Aorta (tissue), 5 donors: ENCODE results near the gene LRRC15. TPM values are rescaled to one million over a fixed set of nuclear protein-coding genes. Genes with fewer than 3 reads are reported as not detected.

Experiments used
- ATAC-seq: fragments of 200-7000 bp; cut with Tn5 transposase; one replicate; pipeline ENCODE4 v1.9.1; 2022; ENCODE audit warnings: moderate library complexity; ENCODE audit not compliant: low FRiP score
- DNase-seq, 2 donors: peaks; one replicate each; pipeline ENCODE4 v3.0.0-alpha.2; 2020
- H3K27ac ChIP-seq, 2 donors: one replicate each; pipeline ENCODE4 v1.5.1; 2013; ENCODE audit warnings: low read length in 2 of 2, mild to moderate bottlenecking in 2 of 2, moderate library complexity in 2 of 2, control low read depth in 1 of 2, inconsistent platforms in 1 of 2, low read depth in 1 of 2
- H3K27me3 ChIP-seq, 2 donors: one replicate each; pipeline ENCODE4 v1.6.1; 2013; ENCODE audit warnings: control low read depth in 1 of 2, low read length in 1 of 2, mild to moderate bottlenecking in 1 of 2, moderate library complexity in 1 of 2; ENCODE audit not compliant: insufficient read depth in 2 of 2, control insufficient read depth in 1 of 2
- H3K36me3 ChIP-seq, 2 donors: one replicate each; pipeline ENCODE4 v1.6.1; 2013; ENCODE audit warnings: control low read depth in 1 of 2, low read length in 1 of 2, mild to moderate bottlenecking in 1 of 2; ENCODE audit not compliant: insufficient read depth in 2 of 2, control insufficient read depth in 1 of 2
- H3K4me1 ChIP-seq, 2 donors: one replicate each; pipeline ENCODE4 v1.6.1; 2013; ENCODE audit warnings: low read length in 2 of 2, control low read depth in 1 of 2, mild to moderate bottlenecking in 1 of 2, moderate library complexity in 1 of 2; ENCODE audit not compliant: insufficient read depth in 2 of 2, control insufficient read depth in 1 of 2
- H3K4me3 ChIP-seq, 2 donors: one replicate each; pipeline ENCODE4 v1.5.1; 2013; ENCODE audit warnings: low read length in 2 of 2, control low read depth in 1 of 2, mild to moderate bottlenecking in 1 of 2
- H3K9me3 ChIP-seq: one replicate; pipeline ENCODE4 v1.6.1; 2013; ENCODE audit warnings: mild to moderate bottlenecking, low read length; ENCODE audit not compliant: control insufficient read depth
- WGBS, 2 donors: extraction: QIAGEN DNeasy Blood & Tissue Kit; methylation state at CpG; one replicate each; pipeline ENCODE4 v1.1.7; 2013; 5-methylcytosine and 5-hydroxymethylcytosine counted together
- intact Hi-C, 2 donors: fragments of 100-400 bp; cut with DNase I; formaldehyde crosslinking; loops; one replicate each; pipeline versions ENCODE4 v1.14.2 to v1.15.0; 2022
- polyA plus RNA-seq, 2 donors: library from polyadenylated mRNA; stranded (reverse); fragments of 200-250 nt; gene quantifications; one replicate each; pipeline ENCODE4 v1.2.3, GENCODE V29; 2013
- total RNA-seq, 2 donors: library from RNA; stranded (reverse); fragmentation: NEBNext Ultra II Directional; extraction: Animal tissue kit (Norgen Biotek cat#: 25700); gene quantifications; one replicate each; pipeline ENCODE4 v1.2.1, GENCODE V29; 2021
- donor health status: healthy with polysubstance abuse.
- donor health status: Bipolar disorder and iron deficiency.
- donor health status: DM: no; HTN: no; CAD: no.
- donor health status: DM: no; HTN: no; CAD: no.
- donor health status: DM: yes; HTN: yes; CAD: no.

The LRRC15 gene
- total and polyA plus RNA-seq, 4 donors = 0.06 to 0.54 TPM; not detected in 2

- Histone ChIP-seq H3K4me1 (no peaks in the 10 kb centered on the region), H3K36me3 (no peaks in the 10 kb centered on the region), H3K27me3 (no peaks in the 10 kb centered on the region), H3K4me3 (no peak overlapping the region), H3K27ac (no peak overlapping the region), H3K9me3 (no peaks in the 10 kb centered on the region)
- 93 to 95% methylated on average over 8 of the region's 8 CpGs for WGBS, 2 donors
- intact Hi-C loops = no loop called here
- ATAC-seq (no peak), DNase-seq (no peak)
These were observed 19.7 kb upstream of the LRRC15 start for GRCh38 chr3:194389269-194389668.

- H3K9me3 ChIP-seq = no peaks in the 10 kb centered on the region
- H3K4me1 ChIP-seq = no peaks in the 10 kb centered on the region
- H3K36me3 ChIP-seq = no peaks in the 10 kb centered on the region
- H3K27me3 ChIP-seq = no peaks in the 10 kb centered on the region
- 95% methylated on average over 8 of the region's 8 CpGs for WGBS, 2 donors
- ATAC-seq = no peak
- intact Hi-C loops = no loop called here
- no peak overlapping the region for H3K27ac ChIP-seq
- no peak for DNase-seq
- H3K4me3 ChIP-seq = no peak overlapping the region
These were observed 18.4 kb upstream of the LRRC15 start for GRCh38 chr3:194387926-194388418.

GRCh38 chr3:194387276-194387675 is 17.7 kb upstream of the LRRC15 start:
- H3K4me1 ChIP-seq = no peaks in the 10 kb centered on the region
- H3K27me3 ChIP-seq = no peaks in the 10 kb centered on the region
- ATAC-seq (no peak), DNase-seq (no peak)
- H3K4me3 ChIP-seq = no peak overlapping the region
- 90 to 98% methylated on average over 6 of the region's 6 CpGs for WGBS, 2 donors
- H3K36me3 ChIP-seq = no peaks in the 10 kb centered on the region
- no peak overlapping the region for H3K27ac ChIP-seq
- intact Hi-C loops = no loop called here
- H3K9me3 ChIP-seq = no peaks in the 10 kb centered on the region

- intact Hi-C loops = no loop called here
- 52 to 60% methylated on average over 7 of the region's 7 CpGs for WGBS, 2 donors
- Histone ChIP-seq H3K36me3 (no peaks in the 10 kb centered on the region), H3K9me3 (no peaks in the 10 kb centered on the region), H3K4me3 (no peak overlapping the region), H3K27me3 (no peaks in the 10 kb centered on the region), H3K27ac (no peak overlapping the region), H3K4me1 (no peaks in the 10 kb centered on the region)
- no peak for ATAC-seq
- DNase-seq = no peak
These were observed 17.1 kb upstream of the LRRC15 start for GRCh38 chr3:194386648-194387047.

GRCh38 chr3:194386066-194386465 is 16.5 kb upstream of the LRRC15 start:
- Histone ChIP-seq H3K27me3 (no peaks in the 10 kb centered on the region), H3K27ac (no peak overlapping the region), H3K4me1 (no peaks in the 10 kb centered on the region), H3K36me3 (no peaks in the 10 kb centered on the region), H3K9me3 (no peaks in the 10 kb centered on the region), H3K4me3 (no peak overlapping the region)
- DNase-seq (peak in 1 of 2 donors; percentile 48), ATAC-seq (no peak)
- intact Hi-C loops = no loop called here
- WGBS, 2 donors = 77 to 79% methylated on average over 15 of the region's 15 CpGs

GRCh38 chr3:194384569-194385001 is 15.0 kb upstream of the LRRC15 start:
- no peaks in the 10 kb centered on the region for H3K4me1 ChIP-seq
- H3K9me3 ChIP-seq = no peaks in the 10 kb centered on the region
- ATAC-seq (no peak), DNase-seq (peak in 1 of 2 donors; percentile 49)
- peaks cover 0 to 3% of the 10 kb centered on the region in 2 donors for H3K27me3 ChIP-seq
- intact Hi-C loops = no loop called here
- H3K27ac ChIP-seq = no peak overlapping the region
- H3K36me3 ChIP-seq = no peaks in the 10 kb centered on the region
- H3K4me3 ChIP-seq = no peak overlapping the region
- 91 to 94% methylated on average over 12 of the region's 12 CpGs for WGBS, 2 donors

GRCh38 chr3:194384156-194384555 is 14.6 kb upstream of the LRRC15 start:
- WGBS, 2 donors = 70 to 83% methylated on average over 6 of the region's 6 CpGs
- peak in 1 of 2 donors; percentile 47 for DNase-seq

GRCh38 chr3:194383276-194383940 is 13.9 kb upstream of the LRRC15 start:
- no peaks in the 10 kb centered on the region for H3K36me3 ChIP-seq
- no peaks in the 10 kb centered on the region for H3K4me1 ChIP-seq
- DNase-seq (peak in 1 of 2 donors; percentile 57), ATAC-seq (no peak)
- no peak overlapping the region for H3K4me3 ChIP-seq
- WGBS, 2 donors = 92% methylated on average over 14 of the region's 14 CpGs
- H3K27me3 ChIP-seq = peaks cover 0 to 3% of the 10 kb centered on the region in 2 donors
- intact Hi-C loops = no loop called here
- no peak overlapping the region for H3K27ac ChIP-seq
- H3K9me3 ChIP-seq = no peaks in the 10 kb centered on the region

More at GRCh38 chr3:194384156-194384555, 14.6 kb upstream of the LRRC15 start:
- no peak for ATAC-seq
- no peaks in the 10 kb centered on the region for H3K4me1 ChIP-seq
- H3K27me3 ChIP-seq = peaks cover 0 to 3% of the 10 kb centered on the region in 2 donors
- H3K27ac ChIP-seq = no peak overlapping the region
- intact Hi-C loops = no loop called here
- no peaks in the 10 kb centered on the region for H3K9me3 ChIP-seq
- H3K36me3 ChIP-seq = no peaks in the 10 kb centered on the region
- no peak overlapping the region for H3K4me3 ChIP-seq

- Histone ChIP-seq H3K4me3 (no peak overlapping the region), H3K4me1 (no peaks in the 10 kb centered on the region), H3K27me3 (peaks cover 0 to 3% of the 10 kb centered on the region in 2 donors), H3K27ac (no peak overlapping the region), H3K36me3 (no peaks in the 10 kb centered on the region), H3K9me3 (no peaks in the 10 kb centered on the region)
- no peak for ATAC-seq
- 86 to 96% methylated on average over 9 of the region's 9 CpGs for WGBS, 2 donors
- intact Hi-C loops = no loop called here
- DNase-seq = peak in 1 of 2 donors; percentile 25
These were observed 13.3 kb upstream of the LRRC15 start for GRCh38 chr3:194382892-194383223.
